SU-DHL-6 (cell line): ENCODE results near the gene PIGS.

Experiments used
- EZH2phosphoT487 ChIP-seq: fragments of 200-600 bp; sonication (generic), shearing (Covaris generic); conservative IDR thresholded peaks from 2 replicates; pipeline ENCODE4 v1.6.1; 2018; ENCODE audit warnings: mild to moderate bottlenecking, antibody characterized with exemption, low read length, moderate library complexity, mixed read lengths
- TF ChIP-seq, protein P1 (sequence below): fragments of 200-600 bp; sonication (generic); IDR thresholded peaks from one replicate; pipeline ENCODE4 v1.5.1; 2017; ENCODE audit warnings: antibody characterized with exemption, mild to moderate bottlenecking, low read length, moderate library complexity; ENCODE audit not compliant: insufficient read depth, poor library complexity, severe bottlenecking

DNA sequence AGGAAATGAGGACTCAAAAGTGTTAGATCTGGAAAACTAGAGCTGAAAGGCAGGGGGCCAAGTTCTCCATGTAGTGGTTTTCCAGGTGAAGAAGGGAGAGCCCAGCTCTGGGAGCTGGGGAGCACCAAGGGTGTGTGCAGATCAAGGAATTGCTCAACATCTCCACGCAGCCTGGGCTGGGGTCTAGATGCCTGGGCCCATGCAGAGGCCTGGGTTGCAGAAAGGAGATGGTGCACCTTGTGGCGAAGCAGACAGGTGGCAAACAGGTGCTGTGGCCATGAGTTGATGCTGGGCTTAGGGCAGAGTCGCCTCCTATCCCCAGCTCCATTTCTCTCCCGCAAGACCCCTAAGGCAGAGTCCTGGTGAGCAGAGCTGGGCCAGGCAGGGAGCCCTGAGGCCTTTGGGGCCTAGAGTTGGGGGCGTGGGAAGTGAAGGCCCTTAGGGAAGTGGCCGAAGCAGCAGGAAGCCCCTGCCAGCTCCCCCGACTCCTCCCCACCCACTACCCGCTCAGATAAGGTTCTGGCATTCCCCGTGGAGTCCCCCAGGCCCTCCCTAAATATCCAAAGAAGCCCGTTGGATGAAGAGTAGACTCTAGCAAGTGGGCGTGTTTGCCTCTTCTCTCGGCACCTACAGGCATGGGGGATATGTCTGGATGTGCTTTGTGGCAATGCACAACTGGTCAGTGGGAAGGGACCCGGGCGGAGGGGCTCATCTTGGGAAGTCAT lies 64.4 kb downstream of the PIGS start:
- no peak for TF ChIP-seq EZH2phosphoT487
- TF ChIP-seq, protein P1, sequence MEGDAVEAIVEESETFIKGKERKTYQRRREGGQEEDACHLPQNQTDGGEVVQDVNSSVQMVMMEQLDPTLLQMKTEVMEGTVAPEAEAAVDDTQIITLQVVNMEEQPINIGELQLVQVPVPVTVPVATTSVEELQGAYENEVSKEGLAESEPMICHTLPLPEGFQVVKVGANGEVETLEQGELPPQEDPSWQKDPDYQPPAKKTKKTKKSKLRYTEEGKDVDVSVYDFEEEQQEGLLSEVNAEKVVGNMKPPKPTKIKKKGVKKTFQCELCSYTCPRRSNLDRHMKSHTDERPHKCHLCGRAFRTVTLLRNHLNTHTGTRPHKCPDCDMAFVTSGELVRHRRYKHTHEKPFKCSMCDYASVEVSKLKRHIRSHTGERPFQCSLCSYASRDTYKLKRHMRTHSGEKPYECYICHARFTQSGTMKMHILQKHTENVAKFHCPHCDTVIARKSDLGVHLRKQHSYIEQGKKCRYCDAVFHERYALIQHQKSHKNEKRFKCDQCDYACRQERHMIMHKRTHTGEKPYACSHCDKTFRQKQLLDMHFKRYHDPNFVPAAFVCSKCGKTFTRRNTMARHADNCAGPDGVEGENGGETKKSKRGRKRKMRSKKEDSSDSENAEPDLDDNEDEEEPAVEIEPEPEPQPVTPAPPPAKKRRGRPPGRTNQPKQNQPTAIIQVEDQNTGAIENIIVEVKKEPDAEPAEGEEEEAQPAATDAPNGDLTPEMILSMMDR: no peak
